CD4-positive, alpha-beta memory T cell (primary cell): ENCODE data around the gene MDM2. TPM values are rescaled to one million over a fixed set of nuclear protein-coding genes. Genes with fewer than 3 reads are reported as not detected.

Experiments used
- CTCF ChIA-PET: fragments of 350-600 bp; sonication (Branson Sonifier 250); formaldehyde crosslinking; loops from one replicate; lab custom pipeline; 2021; ENCODE audit warnings: inconsistent platforms; ENCODE audit not compliant: partially characterized antibody; lab: Charles Lee
- POLR2A ChIA-PET: fragments of 350-600 bp; sonication (Branson Sonifier 250); formaldehyde crosslinking; loops from one replicate; lab custom pipeline; 2021; ENCODE audit not compliant: partially characterized antibody; lab: Charles Lee
- DNase-seq, 5 donors: peaks; one replicate each; pipeline versions ENCODE4 v3.0.0 to v3.0.0-alpha.2; 2020 to 2022; ENCODE audit warnings: mixed read lengths in 1 of 5
- H3K27ac ChIP-seq: one replicate; pipeline ENCODE4 v1.7.0; 2013; ENCODE audit warnings: low read depth, low read length
- H3K27me3 ChIP-seq: 2 replicates; pipeline ENCODE4 v1.7.0; 2013; ENCODE audit warnings: mild to moderate bottlenecking, low read length, moderate library complexity; ENCODE audit not compliant: insufficient read depth
- H3K36me3 ChIP-seq: 2 replicates; pipeline ENCODE4 v1.7.0; 2013; ENCODE audit warnings: mild to moderate bottlenecking, low read length, moderate library complexity; ENCODE audit not compliant: insufficient read depth
- H3K4me1 ChIP-seq: 2 replicates; pipeline ENCODE4 v1.7.0; 2013; ENCODE audit warnings: mild to moderate bottlenecking, low read length, moderate library complexity; ENCODE audit not compliant: insufficient read depth
- H3K4me3 ChIP-seq, 2 donors: one replicate each; pipeline ENCODE4 v1.7.0; 2013; ENCODE audit warnings: low read length in 2 of 2, mild to moderate bottlenecking in 1 of 2
- H3K9me3 ChIP-seq, 2 donors: one replicate each; pipeline ENCODE4 v1.7.0; 2013; ENCODE audit warnings: low read length in 2 of 2, control low read depth in 1 of 2; ENCODE audit not compliant: control insufficient read depth in 1 of 2
- H3K27ac Mint-ChIP-seq, 7 donors: one replicate each; pipeline ENCODE4 v1.8.0; 2020 to 2021; ENCODE audit warnings: mixed read lengths in 7 of 7, mild to moderate bottlenecking in 6 of 7, inconsistent platforms in 3 of 7, moderate library complexity in 3 of 7
- H3K27me3 Mint-ChIP-seq, 2 donors: one replicate each; pipeline ENCODE4 v1.8.0; 2020 to 2021; ENCODE audit warnings: mixed read lengths in 2 of 2
- H3K36me3 Mint-ChIP-seq, 2 donors: one replicate each; pipeline ENCODE4 v1.8.0; 2020 to 2021; ENCODE audit warnings: mixed read lengths in 2 of 2, inconsistent platforms in 1 of 2, mild to moderate bottlenecking in 1 of 2
- H3K4me1 Mint-ChIP-seq, 4 donors: one replicate each; pipeline ENCODE4 v1.8.0; 2020 to 2021; ENCODE audit warnings: mixed read lengths in 4 of 4, mild to moderate bottlenecking in 1 of 4
- H3K4me3 Mint-ChIP-seq, 8 donors: one replicate each; pipeline ENCODE4 v1.8.0; 2020 to 2021; ENCODE audit warnings: mixed read lengths in 8 of 8, mild to moderate bottlenecking in 7 of 8, moderate library complexity in 6 of 8, inconsistent platforms in 3 of 8
- H3K9me3 Mint-ChIP-seq, 8 donors: one replicate each; pipeline ENCODE4 v1.8.0; 2020 to 2021; ENCODE audit warnings: mixed read lengths in 8 of 8, mild to moderate bottlenecking in 5 of 8, inconsistent platforms in 3 of 8, moderate library complexity in 1 of 8
- intact Hi-C: fragments of 100-400 bp; cut with micrococcal nuclease; formaldehyde crosslinking; loops from one replicate; pipeline ENCODE4 v1.15.1; 2023
- polyA plus RNA-seq, 2 donors: library from polyadenylated mRNA; unstranded; fragments of 300-500 nt; fragmentation: Illumina TruSeq; gene quantifications; one replicate each; pipeline ENCODE4 v1.2.3, GENCODE V29; 2021
- total RNA-seq, 2 experiments: library from RNA; stranded (reverse); gene quantifications; one replicate each; pipeline ENCODE4 v1.2.3, GENCODE V29; 2021

MDM2 gene
- total and polyA plus RNA-seq, 4 experiments from 2014 or later: 9.7 to 121 (median 69.9) TPM

DNA sequence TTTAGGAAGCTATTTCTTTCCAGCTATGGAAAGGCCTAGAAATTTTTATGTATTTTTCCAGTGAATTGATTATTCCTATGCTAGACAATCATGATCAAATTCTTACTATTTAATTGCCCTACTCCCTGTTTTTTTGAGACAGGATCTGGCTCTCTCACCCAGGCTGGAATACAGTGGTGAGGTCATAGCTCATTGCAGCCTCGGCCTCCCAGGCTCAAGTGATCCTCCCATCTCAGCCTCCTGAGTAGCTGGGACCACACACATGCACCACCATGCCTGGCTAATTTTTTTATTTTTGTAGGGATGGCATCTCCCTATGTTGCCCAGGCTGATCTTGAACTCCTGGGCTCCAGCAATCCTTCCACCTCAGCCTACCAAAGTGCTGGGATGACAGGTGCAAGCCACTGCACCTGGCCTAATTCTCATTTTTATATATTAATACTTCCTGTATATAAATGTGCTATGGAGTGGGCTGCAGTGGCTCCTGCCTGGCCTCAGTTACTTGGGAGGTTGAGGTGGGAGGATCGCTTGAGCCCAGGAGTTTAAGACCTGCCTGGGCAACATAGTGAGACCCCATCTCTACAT, 16.0 kb upstream of the MDM2 start:
- ChIA-PET POLR2A (no interaction called here), CTCF (interaction anchor here (0.9 kb wide), 1 partner anchor 16 kb away, joined by 4 read pairs; the partner anchor contains the start of gene MDM2)
- H3K27ac Mint-ChIP-seq: no peak overlapping the region
- no peaks in the 10 kb centered on the region for H3K9me3 ChIP-seq
- peaks cover 0 to 4% (median 0%) of the 10 kb centered on the region in 4 donors for H3K4me1 Mint-ChIP-seq
- no peaks in the 10 kb centered on the region for H3K36me3 ChIP-seq
- H3K27ac ChIP-seq: no peak overlapping the region
- intact Hi-C loops: no loop called here
- no peaks in the 10 kb centered on the region for H3K27me3 Mint-ChIP-seq
- no peak for DNase-seq
- no peaks in the 10 kb centered on the region for H3K4me1 ChIP-seq
- no peaks in the 10 kb centered on the region for H3K27me3 ChIP-seq
- no peak overlapping the region for H3K4me3 Mint-ChIP-seq
- H3K36me3 Mint-ChIP-seq: no peaks in the 10 kb centered on the region
- no peak overlapping the region for H3K4me3 ChIP-seq
- no peaks in the 10 kb centered on the region for H3K9me3 Mint-ChIP-seq

DNA sequence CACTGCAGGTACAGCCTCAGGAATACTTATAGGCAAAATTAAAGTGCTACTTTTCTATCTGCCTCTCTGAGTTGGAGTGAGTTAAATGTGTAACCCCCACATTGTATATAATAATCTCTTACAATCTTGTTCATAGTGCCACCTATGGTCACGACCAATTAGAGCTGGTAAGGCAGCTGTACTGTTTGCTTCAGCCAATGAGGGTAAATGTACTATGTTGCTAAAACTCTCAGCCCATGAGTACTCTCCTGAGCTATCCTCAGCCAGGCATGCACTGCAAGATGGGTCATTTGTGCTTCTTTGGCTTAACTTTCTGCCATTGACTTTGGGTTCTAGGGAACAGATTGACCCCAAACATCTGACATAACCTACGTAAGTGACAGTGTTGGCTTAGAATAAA, 15.0 kb upstream of the MDM2 start:
- H3K9me3 ChIP-seq: no peaks in the 10 kb centered on the region
- Mint-ChIP-seq H3K4me3 (no peak overlapping the region), H3K9me3 (no peaks in the 10 kb centered on the region), H3K4me1 (peaks cover 0 to 4% (median 0%) of the 10 kb centered on the region in 4 donors), H3K27me3 (no peaks in the 10 kb centered on the region), H3K27ac (peak overlapping the region in 1 of 7 donors; percentile 7), H3K36me3 (no peaks in the 10 kb centered on the region)
- H3K36me3 ChIP-seq: no peaks in the 10 kb centered on the region
- H3K4me1 ChIP-seq: no peaks in the 10 kb centered on the region
- DNase-seq: peak in 4 of 5 donors; percentile 19 to 47 (median 39)
- H3K27ac ChIP-seq: no peak overlapping the region
- H3K4me3 ChIP-seq: no peak overlapping the region
- POLR2A ChIA-PET: interaction anchor here (1.6 kb wide), 1 partner anchor 15 kb away, joined by 3 read pairs; the partner anchor contains the start of gene MDM2
- intact Hi-C loops: no loop called here
- H3K27me3 ChIP-seq: no peaks in the 10 kb centered on the region
- CTCF ChIA-PET: interaction anchor here (1.3 kb wide), 1 partner anchor 434 kb away, joined by 3 read pairs; no protein-coding TSS in a partner anchor

DNA sequence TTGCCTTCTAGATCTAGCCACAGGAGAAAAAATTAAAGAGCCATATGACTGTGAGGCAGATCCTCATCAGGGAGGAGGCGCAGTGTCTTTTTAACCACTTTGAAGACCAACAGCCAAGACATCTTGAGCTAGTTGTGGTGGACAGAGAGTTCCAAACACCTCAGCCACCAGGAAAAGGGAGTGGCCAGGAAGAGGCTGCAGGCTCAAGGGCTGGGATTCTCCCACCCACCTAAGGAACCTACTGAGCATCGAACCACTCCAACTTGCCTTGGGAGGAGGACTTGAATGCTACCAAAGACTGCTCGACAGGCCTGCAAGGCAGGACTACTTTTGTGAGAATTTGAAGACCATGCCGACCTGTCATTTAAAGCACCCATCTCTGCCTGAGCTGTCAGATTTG, 14.5 kb upstream of the MDM2 start:
- no peaks in the 10 kb centered on the region for H3K4me1 ChIP-seq
- no peak for DNase-seq
- no peak overlapping the region for H3K4me3 ChIP-seq
- CTCF ChIA-PET: interaction anchor here (1.0 to 1.3 kb wide), 2 partner anchors 14 to 434 kb away, joined by 3 read pairs; partner anchors contain the start of gene MDM2
- no peaks in the 10 kb centered on the region for H3K9me3 ChIP-seq
- Mint-ChIP-seq H3K9me3 (no peaks in the 10 kb centered on the region), H3K4me1 (peaks cover 0 to 4% (median 0%) of the 10 kb centered on the region in 4 donors), H3K4me3 (no peak overlapping the region), H3K27ac (no peak overlapping the region), H3K27me3 (no peaks in the 10 kb centered on the region), H3K36me3 (no peaks in the 10 kb centered on the region)
- intact Hi-C loops: no loop called here
- no peaks in the 10 kb centered on the region for H3K27me3 ChIP-seq
- no peak overlapping the region for H3K27ac ChIP-seq
- H3K36me3 ChIP-seq: no peaks in the 10 kb centered on the region
- POLR2A ChIA-PET: interaction anchor here (1.6 kb wide), 1 partner anchor 15 kb away, joined by 3 read pairs; the partner anchor contains the start of gene MDM2

- H3K27me3 Mint-ChIP-seq: no peaks in the 10 kb centered on the region
- Histone ChIP-seq H3K27me3 (no peaks in the 10 kb centered on the region), H3K9me3 (no peaks in the 10 kb centered on the region), H3K36me3 (no peaks in the 10 kb centered on the region), H3K4me3 (no peak overlapping the region), H3K27ac (no peak overlapping the region), H3K4me1 (no peaks in the 10 kb centered on the region)
- H3K9me3 Mint-ChIP-seq: no peaks in the 10 kb centered on the region
- no peak overlapping the region for H3K4me3 Mint-ChIP-seq
- POLR2A ChIA-PET: interaction anchor here (0.6 to 1.6 kb wide), 2 partner anchors 14 to 42 kb away, joined by 3 read pairs; partner anchors contain the start of gene MDM2
- H3K27ac Mint-ChIP-seq: no peak overlapping the region
- no peak for DNase-seq
- CTCF ChIA-PET: interaction anchor here (0.6 to 1.0 kb wide), 2 partner anchors 14 to 331 kb away, joined by 3 read pairs; partner anchors contain the start of gene MDM2
- peaks cover 0 to 4% (median 0%) of the 10 kb centered on the region in 4 donors for H3K4me1 Mint-ChIP-seq
- intact Hi-C loops: no loop called here
- no peaks in the 10 kb centered on the region for H3K36me3 Mint-ChIP-seq
Measured at GRCh38 chr12:68793975-68794652, 13.9 kb upstream of the MDM2 start.

- Histone ChIP-seq H3K9me3 (no peaks in the 10 kb centered on the region), H3K4me3 (no peak overlapping the region), H3K27ac (no peak overlapping the region), H3K36me3 (no peaks in the 10 kb centered on the region), H3K4me1 (no peaks in the 10 kb centered on the region), H3K27me3 (no peaks in the 10 kb centered on the region)
- Mint-ChIP-seq H3K4me1 (peaks cover 0 to 4% (median 0%) of the 10 kb centered on the region in 4 donors), H3K27me3 (no peaks in the 10 kb centered on the region), H3K9me3 (no peaks in the 10 kb centered on the region), H3K4me3 (no peak overlapping the region), H3K27ac (no peak overlapping the region), H3K36me3 (no peaks in the 10 kb centered on the region)
- ChIA-PET CTCF (interaction anchor here (1.0 kb wide), 1 partner anchor 12 kb away, joined by 4 read pairs; no protein-coding TSS in a partner anchor), POLR2A (interaction anchor here (0.6 kb wide), 1 partner anchor 42 kb away, joined by 3 read pairs; no protein-coding TSS in a partner anchor)
- intact Hi-C loops: no loop called here
- DNase-seq: no peak
Measured at GRCh38 chr12:68794653-68795251, 13.2 kb upstream of the MDM2 start.

- no peak overlapping the region for H3K27ac ChIP-seq
- H3K36me3 ChIP-seq: no peaks in the 10 kb centered on the region
- no peaks in the 10 kb centered on the region for H3K9me3 Mint-ChIP-seq
- no peaks in the 10 kb centered on the region for H3K9me3 ChIP-seq
- intact Hi-C loops: no loop called here
- H3K4me3 Mint-ChIP-seq: no peak overlapping the region
- H3K4me1 ChIP-seq: no peaks in the 10 kb centered on the region
- no peak overlapping the region for H3K27ac Mint-ChIP-seq
- peaks cover 0 to 4% (median 0%) of the 10 kb centered on the region in 4 donors for H3K4me1 Mint-ChIP-seq
- ChIA-PET POLR2A (no interaction called here), CTCF (interaction anchor here (1.2 to 1.4 kb wide), 2 partner anchors 9 to 755 kb away, joined by 3 read pairs; no protein-coding TSS in a partner anchor)
- no peak for DNase-seq
- H3K27me3 Mint-ChIP-seq: no peaks in the 10 kb centered on the region
- no peak overlapping the region for H3K4me3 ChIP-seq
- H3K27me3 ChIP-seq: no peaks in the 10 kb centered on the region
- no peaks in the 10 kb centered on the region for H3K36me3 Mint-ChIP-seq
Measured at GRCh38 chr12:68796399-68796798, 11.6 kb upstream of the MDM2 start.

- H3K27ac ChIP-seq: no peak overlapping the region
- H3K9me3 ChIP-seq: no peaks in the 10 kb centered on the region
- Mint-ChIP-seq H3K27me3 (no peaks in the 10 kb centered on the region), H3K27ac (no peak overlapping the region), H3K4me1 (no peaks in the 10 kb centered on the region), H3K36me3 (no peaks in the 10 kb centered on the region), H3K9me3 (no peaks in the 10 kb centered on the region), H3K4me3 (no peak overlapping the region)
- intact Hi-C loops: no loop called here
- POLR2A ChIA-PET: interaction anchor here (0.8 kb wide), 1 partner anchor 26 kb away, joined by 3 read pairs; no protein-coding TSS in a partner anchor
- CTCF ChIA-PET: interaction anchor here (1.1 to 1.4 kb wide), 2 partner anchors 9 to 31 kb away, joined by 3 to 5 read pairs; partner anchors contain the start of gene MDM2
- H3K36me3 ChIP-seq: no peaks in the 10 kb centered on the region
- no peak overlapping the region for H3K4me3 ChIP-seq
- no peaks in the 10 kb centered on the region for H3K4me1 ChIP-seq
- no peaks in the 10 kb centered on the region for H3K27me3 ChIP-seq
- DNase-seq: no peak
Measured at GRCh38 chr12:68798882-68799234, 9.1 kb upstream of the MDM2 start.
